Loucy (cell line): ENCODE measurements around the gene SCART1.

Experiments
- H2AFZ ChIP-seq: fragments of 200-600 bp; sonication (generic); 2 replicates; pipeline ENCODE4 v1.6.0; 2016; ENCODE audit warnings: antibody characterized with exemption, mild to moderate bottlenecking, low read length, moderate library complexity
- H3F3A ChIP-seq: fragments of 200-600 bp; 2 replicates; pipeline ENCODE4 v1.6.0; 2016; ENCODE audit warnings: antibody characterized with exemption, low read depth, mild to moderate bottlenecking
- H3K27me3 ChIP-seq: fragments of 200-600 bp; sonication (generic); 2 replicates; pipeline ENCODE4 v1.6.1; 2014; ENCODE audit warnings: low read length, mild to moderate bottlenecking; ENCODE audit not compliant: insufficient read depth, poor library complexity, severe bottlenecking
- H3K36me3 ChIP-seq: fragments of 200-600 bp; sonication (generic); 2 replicates; pipeline ENCODE4 v1.6.1; 2016; ENCODE audit warnings: low read length; ENCODE audit not compliant: insufficient read depth
- H3K4me1 ChIP-seq: fragments of 200-600 bp; sonication (generic); 2 replicates; pipeline ENCODE4 v1.5.1; 2014; ENCODE audit warnings: low read length, mild to moderate bottlenecking; ENCODE audit not compliant: insufficient read depth, poor library complexity, severe bottlenecking
- H3K4me2 ChIP-seq: fragments of 200-600 bp; sonication (generic); 2 replicates; pipeline ENCODE4 v1.6.0; 2014; ENCODE audit warnings: antibody characterized with exemption, low read length, low read depth, mild to moderate bottlenecking; ENCODE audit not compliant: poor library complexity, severe bottlenecking
- H3K4me3 ChIP-seq: fragments of 200-600 bp; sonication (generic); 2 replicates; pipeline ENCODE4 v1.5.1; 2014; ENCODE audit warnings: low read length, mild to moderate bottlenecking, mixed read lengths; ENCODE audit not compliant: poor library complexity, severe bottlenecking
- H3K79me2 ChIP-seq: fragments of 200-600 bp; sonication (generic); 2 replicates; pipeline ENCODE4 v1.6.1; 2014; ENCODE audit warnings: low read length; ENCODE audit not compliant: insufficient read depth
- H3K9ac ChIP-seq: fragments of 200-600 bp; sonication (generic); 2 replicates; pipeline ENCODE4 v1.6.0; 2014; ENCODE audit warnings: mild to moderate bottlenecking, low read depth, low read length, moderate library complexity; ENCODE audit not compliant: poor library complexity, severe bottlenecking
- H3K9me2 ChIP-seq: fragments of 200-600 bp; sonication (generic); replicated peaks from 2 replicates; pipeline ENCODE4 v1.6.1; 2016; ENCODE audit warnings: low read depth, low read length, mixed read lengths
- H3K9me3 ChIP-seq: fragments of 200-600 bp; sonication (generic); 2 replicates; pipeline ENCODE4 v1.6.1; 2014; ENCODE audit warnings: mild to moderate bottlenecking, antibody characterized with exemption, low read length, low read depth; ENCODE audit not compliant: insufficient read depth
- H4K20me1 ChIP-seq: fragments of 200-600 bp; sonication (generic); 2 replicates; pipeline ENCODE4 v1.6.0; 2014; ENCODE audit warnings: antibody characterized with exemption, low read length, mild to moderate bottlenecking; ENCODE audit not compliant: insufficient read depth, poor library complexity, severe bottlenecking
- EZH2phosphoT487 ChIP-seq: fragments of 200-600 bp; IDR thresholded peaks from 2 replicates; pipeline ENCODE4 v1.6.1; 2018; ENCODE audit warnings: antibody characterized with exemption, mild to moderate bottlenecking, moderate library complexity, borderline replicate concordance
- TF ChIP-seq, protein P1 (sequence below): fragments of 200-600 bp; sonication (generic); conservative IDR thresholded peaks from 2 replicates; pipeline ENCODE4 v1.5.1; 2014; ENCODE audit warnings: mild to moderate bottlenecking, antibody characterized with exemption, low read length

SCART1 gene

GRCh38 chr10:133452453-133452852 is 1.3 kb upstream of the SCART1 start:
- H3F3A ChIP-seq, result no peaks in the 10 kb centered on the region
- H3K9me2 ChIP-seq, result no peaks in the 10 kb centered on the region
- H3K4me3 ChIP-seq, result no peak overlapping the region
- no peak overlapping the region for H3K9ac ChIP-seq
- H3K79me2 ChIP-seq, result peaks cover 37% of the 10 kb centered on the region
- peaks cover 15% of the 10 kb centered on the region; the same call in 1 of the 2 replicates for H3K9me3 ChIP-seq
- peaks cover 6% of the 10 kb centered on the region for H4K20me1 ChIP-seq
- H3K4me1 ChIP-seq, result peaks cover 21% of the 10 kb centered on the region
- H3K36me3 ChIP-seq, result no peaks in the 10 kb centered on the region
- no peak overlapping the region for H3K4me2 ChIP-seq
- no peak overlapping the region for H2AFZ ChIP-seq
- no peak for TF ChIP-seq EZH2phosphoT487
- TF ChIP-seq, protein P1, sequence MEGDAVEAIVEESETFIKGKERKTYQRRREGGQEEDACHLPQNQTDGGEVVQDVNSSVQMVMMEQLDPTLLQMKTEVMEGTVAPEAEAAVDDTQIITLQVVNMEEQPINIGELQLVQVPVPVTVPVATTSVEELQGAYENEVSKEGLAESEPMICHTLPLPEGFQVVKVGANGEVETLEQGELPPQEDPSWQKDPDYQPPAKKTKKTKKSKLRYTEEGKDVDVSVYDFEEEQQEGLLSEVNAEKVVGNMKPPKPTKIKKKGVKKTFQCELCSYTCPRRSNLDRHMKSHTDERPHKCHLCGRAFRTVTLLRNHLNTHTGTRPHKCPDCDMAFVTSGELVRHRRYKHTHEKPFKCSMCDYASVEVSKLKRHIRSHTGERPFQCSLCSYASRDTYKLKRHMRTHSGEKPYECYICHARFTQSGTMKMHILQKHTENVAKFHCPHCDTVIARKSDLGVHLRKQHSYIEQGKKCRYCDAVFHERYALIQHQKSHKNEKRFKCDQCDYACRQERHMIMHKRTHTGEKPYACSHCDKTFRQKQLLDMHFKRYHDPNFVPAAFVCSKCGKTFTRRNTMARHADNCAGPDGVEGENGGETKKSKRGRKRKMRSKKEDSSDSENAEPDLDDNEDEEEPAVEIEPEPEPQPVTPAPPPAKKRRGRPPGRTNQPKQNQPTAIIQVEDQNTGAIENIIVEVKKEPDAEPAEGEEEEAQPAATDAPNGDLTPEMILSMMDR, result no peak
- H3K27me3 ChIP-seq, result peaks cover 5% of the 10 kb centered on the region

DNA sequence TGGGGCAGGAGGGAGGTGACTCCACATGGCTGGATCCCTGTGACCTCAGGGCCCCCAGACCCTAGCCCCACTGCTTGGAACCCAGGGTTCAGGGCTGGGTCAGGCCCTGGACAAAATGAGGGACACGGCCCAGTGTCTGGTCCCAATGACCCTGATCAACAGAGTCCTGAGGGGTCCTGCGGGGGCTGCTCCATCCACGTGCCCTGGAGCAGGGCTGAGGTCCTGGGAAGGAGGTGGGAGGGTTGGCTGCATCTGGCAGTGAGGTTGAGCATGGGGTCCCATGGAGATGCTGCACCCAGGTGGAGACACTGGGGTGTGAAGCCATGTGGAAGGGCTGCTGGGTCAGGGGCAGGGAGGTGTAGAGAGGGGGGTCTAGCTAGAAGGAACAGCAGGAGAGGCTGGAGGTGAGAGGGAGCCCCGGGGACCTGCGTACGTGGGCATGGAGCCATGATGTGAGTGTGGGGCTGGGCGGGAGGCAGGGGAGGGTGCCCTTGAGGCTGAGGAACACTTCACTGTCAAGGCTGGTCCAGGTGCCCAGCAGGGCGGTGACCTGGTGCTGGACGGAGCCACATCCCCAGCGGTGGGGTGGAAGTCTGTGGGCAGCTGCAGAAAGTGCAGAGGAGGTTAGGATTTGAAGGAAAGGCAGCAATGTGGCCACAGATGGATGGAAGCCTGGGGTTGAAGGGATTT is 604 bp downstream of the SCART1 start:
- TF ChIP-seq EZH2phosphoT487, result no peak
- TF ChIP-seq, protein P1, result no peak
- Histone ChIP-seq H3K4me2 (peak overlapping the region; percentile 83), H3K79me2 (peaks cover 49% of the 10 kb centered on the region), H3K9me2 (no peaks in the 10 kb centered on the region), H3K9me3 (0 out of 2 replicates have a peak, but pooled peaks cover 1% of the 10 kb centered on the region), H3K36me3 (no peaks in the 10 kb centered on the region), H3K27me3 (no peaks in the 10 kb centered on the region), H3F3A (no peaks in the 10 kb centered on the region), H3K4me1 (peaks cover 25% of the 10 kb centered on the region), H3K9ac (peak overlapping the region; percentile 85), H3K4me3 (peak overlapping the region; percentile 75), H4K20me1 (peaks cover 6% of the 10 kb centered on the region), H2AFZ (no peak overlapping the region)

- H2AFZ ChIP-seq, result no peak overlapping the region
- H3K27me3 ChIP-seq, result no peaks in the 10 kb centered on the region
- H3F3A ChIP-seq, result no peaks in the 10 kb centered on the region
- H3K4me1 ChIP-seq, result peaks cover 25% of the 10 kb centered on the region
- TF ChIP-seq, protein P1, result no peak
- TF ChIP-seq EZH2phosphoT487, result no peak
- no peaks in the 10 kb centered on the region for H3K36me3 ChIP-seq
- no peaks in the 10 kb centered on the region for H3K9me3 ChIP-seq
- H3K4me2 ChIP-seq, result peak overlapping the region; percentile 83
- H3K9me2 ChIP-seq, result no peaks in the 10 kb centered on the region
- peak overlapping the region; percentile 85 for H3K9ac ChIP-seq
- H3K4me3 ChIP-seq, result peak overlapping the region; percentile 75
- H4K20me1 ChIP-seq, result peaks cover 6% of the 10 kb centered on the region
- peaks cover 49% of the 10 kb centered on the region for H3K79me2 ChIP-seq
Observed at GRCh38 chr10:133455196-133455595, 1.5 kb downstream of the SCART1 start.
